ENCODE measurements around the gene GALM.
"Not testable (repeated sequence)": the region's sequence is repeated elsewhere in the genome, so short reads cannot be mapped to it uniquely, and the experiment has no call there.

- TF ChIP-seq CTCF, POLR2A (IDR thresholded peaks at IDR 0.05): not testable (repeated sequence)
These were observed 90.0 kb downstream of the GALM start for GRCh38 chr2:38755891-38756290.

All from right lobe of liver (tissue), 4 donors.